Inflammatory macrophage (primary cell): Measurements from ENCODE around the gene EPN1.
"Not testable (repeated sequence)": the region's sequence is repeated elsewhere in the genome, so short reads cannot be mapped to it uniquely, and the experiment has no call there.

Source experiments
- DNase-seq, 2 donors: peaks; one replicate each; pipeline ENCODE4 v3.0.0-alpha.2; 2020 to 2022

EPN1 gene

GRCh38 chr19:55694656-55695491 lies 19.8 kb downstream of the EPN1 start:
- DNase-seq = no peak

GRCh38 chr19:55695511-55696290 lies 20.7 kb downstream of the EPN1 start:
- DNase-seq = no peak

GRCh38 chr19:55696301-55697068 lies 21.5 kb downstream of the EPN1 start:
- no peak for DNase-seq

GRCh38 chr19:55697069-55697440 lies 22.0 kb downstream of the EPN1 start:
- no peak for DNase-seq

GRCh38 chr19:55697698-55698097 lies 22.7 kb downstream of the EPN1 start:
- DNase-seq = no peak

- DNase-seq = no peak
These were observed 23.2 kb downstream of the EPN1 start for GRCh38 chr19:55698256-55698655.

GRCh38 chr19:55699221-55699620 lies 24.2 kb downstream of the EPN1 start:
- no peak for DNase-seq

- DNase-seq = no peak
These were observed 25.8 kb downstream of the EPN1 start for GRCh38 chr19:55700813-55701212.

GRCh38 chr19:55702131-55702627 lies 27.2 kb downstream of the EPN1 start:
- DNase-seq = no peak

GRCh38 chr19:55703790-55704215 lies 28.8 kb downstream of the EPN1 start:
- DNase-seq = peak; percentile 47 to 51

- no peak for DNase-seq
These were observed 29.6 kb downstream of the EPN1 start for GRCh38 chr19:55704494-55705245.

GRCh38 chr19:55705972-55706371 lies 30.9 kb downstream of the EPN1 start:
- no peak for DNase-seq

- DNase-seq = no peak
These were observed 36.7 kb downstream of the EPN1 start for GRCh38 chr19:55711719-55712118.

- no peak for DNase-seq
These were observed 38.0 kb downstream of the EPN1 start for GRCh38 chr19:55712804-55713631.

- no peak for DNase-seq
These were observed 41.5 kb downstream of the EPN1 start for GRCh38 chr19:55716531-55716930.

GRCh38 chr19:55717251-55717650 lies 42.2 kb downstream of the EPN1 start:
- DNase-seq = no peak

- DNase-seq = not testable (repeated sequence)
These were observed 43.1 kb downstream of the EPN1 start for GRCh38 chr19:55717879-55718711.

- DNase-seq = no peak
These were observed 45.3 kb downstream of the EPN1 start for GRCh38 chr19:55720214-55720746.

- DNase-seq = no peak
These were observed 45.8 kb downstream of the EPN1 start for GRCh38 chr19:55720801-55721200.

GRCh38 chr19:55723491-55723890 lies 48.5 kb downstream of the EPN1 start:
- no peak for DNase-seq
